HEK293 (cell line): ENCODE measurements around the gene MYLK4.
A peak's percentile ranks its signal among the peaks of the same experiment; 100 is the strongest.

Experiments
- CTCF ChIA-PET: fragments of 350-600 bp; formaldehyde crosslinking; extraction: SDS; loops from one replicate; lab custom pipeline; 2021; ENCODE audit warnings: antibody characterized with exemption; lab: Yijun Ruan, JAX
- POLR2A ChIA-PET: fragments of 300-600 bp; formaldehyde crosslinking; extraction: SDS; loops from one replicate; lab custom pipeline; 2020; ENCODE audit warnings: antibody characterized with exemption, inconsistent platforms; lab: Yijun Ruan, JAX
- H3K27ac ChIP-seq: fragments of 200-500 bp; sonication (Bioruptor generic); 2 replicates; pipeline ENCODE4 v1.5.1; 2014; ENCODE audit warnings: low read depth, low read length, control low read depth, inconsistent platforms; ENCODE audit errors: extremely low read depth
- H3K36me3 ChIP-seq, 2 experiments: fragments of 200-500 bp in 1 of 2; sonication (Bioruptor generic) in 1 of 2; 1 replicate in 1 of 2; 2 replicates in 1 of 2; pipeline ENCODE4 v1.5.1; 2014 to 2017; ENCODE audit warnings: inconsistent platforms in 2 of 2, low read length in 2 of 2; ENCODE audit not compliant: control insufficient read depth in 2 of 2, insufficient read depth in 1 of 2
- H3K4me1 ChIP-seq: fragments of 200-500 bp; sonication (Bioruptor generic); 2 replicates; pipeline ENCODE4 v1.5.1; 2014; ENCODE audit warnings: mild to moderate bottlenecking, low read length, inconsistent platforms; ENCODE audit not compliant: control insufficient read depth, insufficient read depth
- H3K4me3 ChIP-seq: 2 replicates; pipeline ENCODE4 v1.5.1; 2011; ENCODE audit warnings: low read depth, mild to moderate bottlenecking, control low read depth, low read length, moderate library complexity
- H3K9me3 ChIP-seq: fragments of 200-500 bp; sonication (Bioruptor generic); 2 replicates; pipeline ENCODE4 v1.5.1; 2014; ENCODE audit warnings: low read depth, low read length, inconsistent platforms; ENCODE audit not compliant: control insufficient read depth, insufficient read depth
- EGR2 ChIP-seq: fragments of 450-650 bp; formaldehyde crosslinking; IDR thresholded peaks from 2 replicates; pipeline ENCODE4 v1.5.1; 2016; ENCODE audit warnings: low read depth, missing biosample characterization, missing genetic modification characterization
- MEIS1 ChIP-seq: sonication (generic); formaldehyde crosslinking; IDR thresholded peaks from 2 replicates; pipeline ENCODE4 v1.8.1; 2022; ENCODE audit warnings: missing genetic modification reagents, mild to moderate bottlenecking, borderline replicate concordance
- MZF1 ChIP-seq: fragments of 450-650 bp; formaldehyde crosslinking; IDR thresholded peaks from 2 replicates; pipeline ENCODE4 v1.5.1; 2017; ENCODE audit warnings: missing biosample characterization, missing genetic modification characterization, borderline replicate concordance
- PRDM4 ChIP-seq: fragments of 450-650 bp; formaldehyde crosslinking; IDR thresholded peaks from 2 replicates; pipeline ENCODE4 v1.5.1; 2017; ENCODE audit warnings: missing biosample characterization, missing genetic modification characterization
- SETDB1 ChIP-seq: IDR thresholded peaks from one replicate; pipeline ENCODE4 v1.6.1; 2017; ENCODE audit warnings: mild to moderate bottlenecking, low read length, moderate library complexity, mixed read lengths; ENCODE audit not compliant: insufficient read length
- SP2 ChIP-seq: fragments of 450-650 bp; formaldehyde crosslinking; IDR thresholded peaks from 2 replicates; pipeline ENCODE4 v1.5.1; 2016; ENCODE audit warnings: missing biosample characterization, missing genetic modification characterization
- WT1 ChIP-seq: fragments of 450-650 bp; formaldehyde crosslinking; IDR thresholded peaks from 2 replicates; pipeline ENCODE4 v1.5.1; 2016; ENCODE audit warnings: missing biosample characterization, missing genetic modification characterization
- ZBTB17 ChIP-seq: fragments of 450-650 bp; formaldehyde crosslinking; IDR thresholded peaks from 2 replicates; pipeline ENCODE4 v1.5.1; 2016; ENCODE audit warnings: missing biosample characterization, missing genetic modification characterization
- ZFHX2 ChIP-seq: fragments of 450-650 bp; formaldehyde crosslinking; conservative IDR thresholded peaks from 2 replicates; pipeline ENCODE4 v1.5.1; 2016; ENCODE audit warnings: missing biosample characterization, missing genetic modification characterization
- ZFP69B ChIP-seq: fragments of 450-650 bp; formaldehyde crosslinking; IDR thresholded peaks from 2 replicates; pipeline ENCODE4 v1.5.1; 2016; ENCODE audit warnings: missing biosample characterization, missing genetic modification characterization
- ZIC2 ChIP-seq: fragments of 450-650 bp; formaldehyde crosslinking; IDR thresholded peaks from 2 replicates; pipeline ENCODE4 v1.5.1; 2016; ENCODE audit warnings: missing biosample characterization, missing genetic modification characterization
- ZNF211 ChIP-seq: fragments of 450-650 bp; formaldehyde crosslinking; IDR thresholded peaks from 2 replicates; pipeline ENCODE4 v1.5.1; 2016; ENCODE audit warnings: low read depth, missing biosample characterization, missing genetic modification characterization
- ZNF280C ChIP-seq: fragments of 450-650 bp; formaldehyde crosslinking; IDR thresholded peaks from 2 replicates; pipeline ENCODE4 v1.5.1; 2016; ENCODE audit warnings: missing biosample characterization, missing genetic modification characterization
- ZNF488 ChIP-seq: fragments of 450-650 bp; formaldehyde crosslinking; IDR thresholded peaks from 2 replicates; pipeline ENCODE4 v1.5.1; 2016; ENCODE audit warnings: missing biosample characterization, missing genetic modification characterization
- ZNF555 ChIP-seq: fragments of 450-650 bp; formaldehyde crosslinking; conservative IDR thresholded peaks from 2 replicates; pipeline ENCODE4 v1.5.1; 2017; ENCODE audit warnings: missing biosample characterization, mild to moderate bottlenecking, missing genetic modification characterization, inconsistent platforms
- ZNF571 ChIP-seq: fragments of 450-650 bp; formaldehyde crosslinking; IDR thresholded peaks from 2 replicates; pipeline ENCODE4 v1.5.0; 2017; ENCODE audit warnings: missing biosample characterization, missing genetic modification characterization
- ZNF610 ChIP-seq: fragments of 450-650 bp; formaldehyde crosslinking; IDR thresholded peaks from 2 replicates; pipeline ENCODE4 v1.5.1; 2016; ENCODE audit warnings: missing biosample characterization, missing genetic modification characterization, borderline replicate concordance
- ZNF785 ChIP-seq: fragments of 450-650 bp; formaldehyde crosslinking; IDR thresholded peaks from 2 replicates; pipeline ENCODE4 v1.5.1; 2016; ENCODE audit warnings: missing biosample characterization, missing genetic modification characterization
- ZNF837 ChIP-seq: fragments of 450-650 bp; formaldehyde crosslinking; IDR thresholded peaks from 2 replicates; pipeline ENCODE4 v1.5.1; 2016; ENCODE audit warnings: missing biosample characterization, missing genetic modification characterization
- ZSCAN23 ChIP-seq: fragments of 450-650 bp; formaldehyde crosslinking; IDR thresholded peaks from 2 replicates; pipeline ENCODE4 v1.5.1; 2016; ENCODE audit warnings: missing biosample characterization, missing genetic modification characterization
- TF ChIP-seq, protein P1 (sequence below): fragments of 450-650 bp; formaldehyde crosslinking; IDR thresholded peaks from 2 replicates; pipeline ENCODE4 v1.5.1; 2016; ENCODE audit warnings: missing biosample characterization, missing genetic modification characterization

The MYLK4 gene

GRCh38 chr6:2651961-2652360 is 98.8 kb downstream of the MYLK4 start:
- Histone ChIP-seq H3K4me3 (no peak overlapping the region), H3K4me1 (0 out of 2 replicates have a peak, but pooled peaks cover 2% of the 10 kb centered on the region), H3K36me3 (no peaks in the 10 kb centered on the region), H3K9me3 (no peaks in the 10 kb centered on the region; the same call in 1 of the 2 replicates)
- CTCF ChIA-PET = interaction anchor here (0.6 to 3.8 kb wide), 3 partner anchors 17 to 1128 kb away, joined by 3 to 26 read pairs (median 4); no protein-coding TSS in a partner anchor
- POLR2A ChIA-PET = no interaction called here
- TF ChIP-seq ZNF610 (no peak), ZNF555 (no peak), ZSCAN23 (tag by site-specific recombination) (no peak), ZNF837 (tag by site-specific recombination) (no peak), ZNF211 (tag by site-specific recombination) (no peak), ZFP69B (tag by site-specific recombination) (no peak), ZNF280C (tag by site-specific recombination) (no peak), ZIC2 (tag by site-specific recombination) (no peak)
- TF ChIP-seq, all 188 proteins: peak for 0
- H3K27ac ChIP-seq = no peak overlapping the region

DNA sequence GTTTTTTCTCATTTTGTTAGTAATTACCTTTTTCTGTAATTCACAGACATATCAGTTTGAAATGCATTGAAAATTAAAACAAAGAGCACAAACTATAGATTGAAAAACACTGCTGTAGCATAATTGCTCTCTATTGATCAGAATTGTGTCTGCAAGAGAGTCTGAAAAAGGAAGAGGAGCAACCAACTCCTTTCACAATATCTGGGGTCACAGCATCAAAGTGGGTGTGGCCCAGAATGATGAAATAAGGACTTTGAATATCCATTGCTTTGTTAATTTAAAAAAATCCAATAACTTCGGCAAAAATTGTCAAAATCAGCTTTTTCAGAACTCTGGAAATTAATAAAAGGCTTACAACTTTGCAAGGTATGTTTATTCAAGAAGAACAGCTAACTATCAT is 99.2 kb downstream of the MYLK4 start:
- Histone ChIP-seq H3K36me3 (no peaks in the 10 kb centered on the region), H3K9me3 (no peaks in the 10 kb centered on the region; the same call in 1 of the 2 replicates), H3K27ac (no peak overlapping the region), H3K4me3 (no peak overlapping the region), H3K4me1 (no peaks in the 10 kb centered on the region)
- CTCF ChIA-PET = interaction anchor here (0.6 to 3.8 kb wide), 2 partner anchors 17 to 1127 kb away, joined by 4 to 26 read pairs; no protein-coding TSS in a partner anchor
- POLR2A ChIA-PET = no interaction called here
- TF ChIP-seq WT1 (tag by site-specific recombination) = no peak
- no peak for TF ChIP-seq ZIC2 (tag by site-specific recombination)
- no peak for TF ChIP-seq SETDB1
- TF ChIP-seq ZNF488 (tag by site-specific recombination) = no peak
- TF ChIP-seq SP2 (tag by site-specific recombination) = no peak

DNA sequence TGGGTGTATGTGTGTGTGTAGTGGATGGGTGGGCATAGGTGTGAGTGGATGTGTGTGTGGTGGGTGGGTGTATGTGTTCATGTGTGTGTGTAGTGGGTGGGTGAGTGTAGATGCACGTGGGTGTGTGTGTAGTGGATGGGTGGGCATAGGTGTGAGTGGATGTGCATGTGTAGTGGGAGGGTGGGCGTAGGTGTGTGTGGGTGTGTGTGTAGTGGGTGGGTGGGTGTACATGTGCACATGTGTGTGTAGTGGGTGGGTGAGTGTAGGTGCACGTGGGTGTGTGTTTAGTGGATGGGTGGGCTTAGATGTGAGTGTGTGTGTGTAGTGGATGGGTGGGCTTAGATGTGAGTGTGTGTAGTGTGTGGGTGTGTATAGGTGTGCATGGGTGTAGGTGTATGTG is 104.4 kb downstream of the MYLK4 start:
- H3K36me3 ChIP-seq = no peaks in the 10 kb centered on the region
- ChIA-PET CTCF (interaction anchor here (0.8 to 3.2 kb wide), 3 partner anchors 12 to 104 kb away, joined by 3 to 30 read pairs (median 3); no protein-coding TSS in a partner anchor), POLR2A (no interaction called here)
- no peaks in the 10 kb centered on the region for H3K9me3 ChIP-seq
- no peak overlapping the region for H3K27ac ChIP-seq
- TF ChIP-seq EGR2 (tag by site-specific recombination) (peak; percentile 99), ZNF555 (no peak), ZFHX2 (peak; percentile 100)
- H3K4me3 ChIP-seq = no peak overlapping the region
- no peaks in the 10 kb centered on the region for H3K4me1 ChIP-seq

DNA sequence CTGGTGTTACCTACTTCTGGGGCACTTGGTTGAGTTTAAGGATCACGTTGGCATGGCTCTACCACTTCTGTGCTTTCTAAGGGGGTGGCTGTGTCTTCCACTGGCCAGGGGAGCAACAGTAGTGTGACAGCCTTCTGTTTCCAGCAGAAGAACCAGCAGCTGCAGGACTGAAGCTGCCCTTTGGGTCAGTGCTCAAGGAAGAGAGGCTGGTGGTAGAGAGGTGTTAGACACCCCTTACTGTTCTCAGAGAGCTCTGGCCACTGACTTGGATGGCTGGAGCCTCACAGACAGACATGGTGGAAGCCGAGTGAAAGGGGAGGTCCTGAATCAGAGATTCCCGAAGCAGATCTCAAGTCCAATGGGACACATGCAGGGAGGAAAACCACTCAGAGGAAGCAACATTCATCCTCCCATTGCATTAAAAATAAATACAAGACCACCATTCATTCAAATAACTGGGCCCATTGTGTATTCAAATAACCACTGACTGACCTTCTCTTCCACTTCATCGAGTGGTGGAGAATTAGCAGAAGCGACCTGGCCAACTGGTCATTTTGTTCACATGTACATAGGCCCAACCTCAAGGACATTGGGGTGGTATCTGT is 106.7 kb downstream of the MYLK4 start:
- H3K4me3 ChIP-seq = no peak overlapping the region
- H3K4me1 ChIP-seq = no peaks in the 10 kb centered on the region
- ChIA-PET POLR2A (no interaction called here), CTCF (interaction anchor here (3.2 kb wide), 1 partner anchor 9 kb away, joined by 30 read pairs; no protein-coding TSS in a partner anchor)
- H3K9me3 ChIP-seq = no peaks in the 10 kb centered on the region
- no peak overlapping the region for H3K27ac ChIP-seq
- H3K36me3 ChIP-seq = no peaks in the 10 kb centered on the region
- no peak for TF ChIP-seq ZNF785
- TF ChIP-seq ZSCAN23 (tag by site-specific recombination) = no peak
- no peak for TF ChIP-seq WT1 (tag by site-specific recombination)
- no peak for TF ChIP-seq ZNF571 (tag by site-specific recombination)
- TF ChIP-seq, protein P1, sequence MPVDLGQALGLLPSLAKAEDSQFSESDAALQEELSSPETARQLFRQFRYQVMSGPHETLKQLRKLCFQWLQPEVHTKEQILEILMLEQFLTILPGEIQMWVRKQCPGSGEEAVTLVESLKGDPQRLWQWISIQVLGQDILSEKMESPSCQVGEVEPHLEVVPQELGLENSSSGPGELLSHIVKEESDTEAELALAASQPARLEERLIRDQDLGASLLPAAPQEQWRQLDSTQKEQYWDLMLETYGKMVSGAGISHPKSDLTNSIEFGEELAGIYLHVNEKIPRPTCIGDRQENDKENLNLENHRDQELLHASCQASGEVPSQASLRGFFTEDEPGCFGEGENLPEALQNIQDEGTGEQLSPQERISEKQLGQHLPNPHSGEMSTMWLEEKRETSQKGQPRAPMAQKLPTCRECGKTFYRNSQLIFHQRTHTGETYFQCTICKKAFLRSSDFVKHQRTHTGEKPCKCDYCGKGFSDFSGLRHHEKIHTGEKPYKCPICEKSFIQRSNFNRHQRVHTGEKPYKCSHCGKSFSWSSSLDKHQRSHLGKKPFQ (tag by site-specific recombination) = no peak
- TF ChIP-seq PRDM4 (tag by site-specific recombination) = no peak
- TF ChIP-seq MEIS1 (CRISPR knock-in tag) = no peak
- TF ChIP-seq MZF1 (tag by site-specific recombination) = no peak
- TF ChIP-seq ZBTB17 = no peak
